Measurements from ENCODE around the gene SYF2.
"Not testable (repeated sequence)": the region's sequence is repeated elsewhere in the genome, so short reads cannot be mapped to it uniquely, and the experiment has no call there.

The SYF2 gene

DNA sequence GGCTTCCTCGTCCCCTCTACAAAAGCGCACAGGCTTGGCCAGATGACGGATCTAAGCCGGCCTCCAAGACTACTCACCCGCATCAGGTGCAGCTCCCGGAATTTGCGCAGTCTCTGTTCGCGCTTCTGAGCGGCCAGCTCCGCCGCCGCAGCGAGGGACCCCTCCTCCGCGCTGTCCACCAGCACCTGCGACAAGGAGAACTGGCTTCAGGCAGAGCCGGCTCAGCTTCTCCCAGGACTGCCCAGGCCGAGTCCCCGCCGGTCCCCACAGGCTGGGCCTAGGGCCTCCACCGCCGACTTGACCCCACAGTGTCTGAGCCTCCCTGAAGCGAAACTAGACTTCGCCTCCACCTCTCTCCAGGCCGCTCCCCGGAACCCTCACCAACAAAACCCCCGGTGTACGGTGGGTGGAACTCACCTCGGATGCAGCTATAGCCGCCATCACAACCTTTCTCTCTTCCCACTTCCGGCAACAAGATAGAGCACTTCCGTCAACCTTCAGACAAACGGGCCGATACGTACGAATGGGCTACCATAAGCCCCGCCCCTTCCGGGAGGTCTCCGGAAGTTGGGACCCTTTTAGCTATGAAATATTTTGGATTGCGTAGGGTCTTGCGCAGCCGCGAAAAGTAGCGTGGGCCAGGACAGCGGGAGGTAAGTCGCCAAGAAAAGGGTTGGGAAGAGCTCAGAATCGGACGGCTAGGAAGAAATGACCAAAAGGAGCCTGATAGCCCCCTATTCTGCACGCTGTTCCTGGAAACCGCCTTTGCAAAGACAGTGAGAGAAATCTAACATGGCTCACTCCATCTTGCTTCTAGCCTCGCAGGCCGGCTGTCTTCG lies at the start of gene SYF2:
Gene SYF2, minus strand, starts transcription at position 476 of the 839 bp plus-strand sequence. Its CDS starts 35 bp downstream, at position 441.
- peak; percentile 95 for DNase-seq (ENCODE audit: low read depth, low spot score)

- not testable (repeated sequence) for DNase-seq (ENCODE audit: low read depth, low spot score)
Observed at GRCh38 chr1:25279693-25280111, 47.4 kb upstream of the SYF2 start.

GRCh38 chr1:25278790-25279189 lies 46.5 kb upstream of the SYF2 start:
- not testable (repeated sequence) for DNase-seq (ENCODE audit: low read depth, low spot score)

GRCh38 chr1:25278358-25278757 lies 46.1 kb upstream of the SYF2 start:
- not testable (repeated sequence) for DNase-seq (ENCODE audit: low read depth, low spot score)

- DNase-seq (ENCODE audit: low read depth, low spot score): not testable (repeated sequence)
Observed at GRCh38 chr1:25277295-25277694, 45.0 kb upstream of the SYF2 start.

DNA sequence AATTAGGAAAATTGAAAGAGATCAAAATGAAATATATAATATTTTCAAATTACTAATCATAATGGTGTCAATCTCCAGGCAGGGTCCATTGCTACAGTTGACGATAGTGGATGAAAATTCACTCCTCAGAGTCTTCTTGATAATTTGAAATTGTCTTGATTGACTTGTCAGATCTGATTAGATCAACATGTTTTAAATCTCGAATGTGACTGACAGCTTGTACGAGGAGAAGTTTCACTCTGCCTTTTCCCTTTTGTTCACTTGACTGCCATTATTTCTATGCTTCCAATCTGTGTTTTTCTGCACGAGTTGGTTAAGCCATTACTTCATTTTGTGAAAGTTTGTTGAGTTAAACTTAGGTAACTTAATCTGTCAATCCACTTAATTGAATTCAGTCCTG lies 43.3 kb upstream of the SYF2 start:
- not testable (repeated sequence) for DNase-seq (ENCODE audit: low read depth, low spot score)

DNA sequence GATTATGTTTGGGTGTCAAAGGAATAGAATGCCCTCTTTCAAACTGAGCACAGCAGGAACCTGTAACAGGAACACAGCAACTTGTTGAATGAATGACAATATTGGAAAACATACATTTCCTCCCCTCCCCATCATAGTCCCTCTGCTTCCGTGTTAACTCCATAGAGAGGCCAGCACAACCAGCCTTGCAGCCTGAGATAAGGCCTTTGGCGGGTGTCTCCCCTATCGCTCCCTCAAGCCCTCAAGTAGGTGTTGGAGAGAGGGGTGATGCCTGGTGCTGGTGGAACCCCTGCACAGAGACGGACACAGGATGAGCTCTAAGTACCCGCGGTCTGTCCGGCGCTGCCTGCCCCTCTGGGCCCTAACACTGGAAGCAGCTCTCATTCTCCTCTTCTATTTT lies 39.9 kb upstream of the SYF2 start, which contains the start of gene RHD:
Gene RHD, plus strand, starts transcription at position 272 of the 400 bp plus-strand sequence. Its CDS starts 39 bp downstream, at position 311.
- DNase-seq (ENCODE audit: low read depth, low spot score): not testable (repeated sequence)

- not testable (repeated sequence) for DNase-seq (ENCODE audit: low read depth, low spot score)
Observed at GRCh38 chr1:25268143-25268760, 36.0 kb upstream of the SYF2 start.

- peak; percentile 92 for DNase-seq (ENCODE audit: low read depth, low spot score)
Observed at GRCh38 chr1:25267288-25268142, 35.2 kb upstream of the SYF2 start.

- DNase-seq (ENCODE audit: low read depth, low spot score): not testable (repeated sequence)
Observed at GRCh38 chr1:25266554-25267287, 34.4 kb upstream of the SYF2 start.

DNA sequence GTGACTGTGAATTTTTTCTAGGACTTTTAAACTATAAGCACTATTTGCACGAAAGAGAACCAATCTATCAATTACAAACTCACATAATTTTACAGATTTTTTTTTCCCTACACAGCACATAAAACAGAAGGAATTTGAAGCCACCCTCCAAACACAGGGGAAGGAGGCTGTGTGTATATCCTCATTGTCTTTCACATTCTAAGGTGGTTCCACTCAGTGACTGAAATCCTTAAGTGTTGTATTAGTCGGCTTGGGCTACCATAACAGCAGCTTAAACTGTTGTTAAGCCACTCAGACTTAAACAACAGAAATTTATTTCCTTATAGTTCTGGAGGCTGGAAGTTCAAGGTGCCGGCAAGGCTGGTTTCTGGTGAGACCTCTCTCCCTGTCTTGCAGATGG lies 28.0 kb upstream of the SYF2 start:
- DNase-seq (ENCODE audit: low read depth, low spot score): not testable (repeated sequence)

- not testable (repeated sequence) for DNase-seq (ENCODE audit: low read depth, low spot score)
Observed at GRCh38 chr1:25259813-25260212, 27.5 kb upstream of the SYF2 start.

- peak; percentile 28 for DNase-seq (ENCODE audit: low read depth, low spot score)
Observed at GRCh38 chr1:25257196-25257595, 24.9 kb upstream of the SYF2 start.

DNA sequence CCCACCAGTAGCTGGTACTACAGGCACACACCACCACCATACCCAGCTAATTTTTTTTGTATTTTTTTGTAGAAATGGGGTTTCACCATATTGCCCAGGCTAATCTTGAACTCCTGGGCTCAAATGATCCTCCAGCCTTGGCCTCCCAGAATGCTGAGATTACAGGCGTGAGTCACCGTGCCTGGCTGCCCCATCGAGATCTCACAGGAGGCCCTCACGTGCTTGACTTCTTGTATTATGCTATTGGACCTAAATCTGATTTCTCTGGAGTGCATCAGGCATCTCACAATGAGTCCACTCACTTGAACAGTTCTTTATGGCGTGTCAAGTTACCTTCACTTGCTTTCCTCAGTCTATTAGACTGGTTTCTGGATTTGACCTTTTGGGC lies 24.3 kb upstream of the SYF2 start:
- DNase-seq (ENCODE audit: low read depth, low spot score): no peak

GRCh38 chr1:25255706-25256577 lies 23.6 kb upstream of the SYF2 start:
- no peak for DNase-seq (ENCODE audit: low read depth, low spot score)

DNA sequence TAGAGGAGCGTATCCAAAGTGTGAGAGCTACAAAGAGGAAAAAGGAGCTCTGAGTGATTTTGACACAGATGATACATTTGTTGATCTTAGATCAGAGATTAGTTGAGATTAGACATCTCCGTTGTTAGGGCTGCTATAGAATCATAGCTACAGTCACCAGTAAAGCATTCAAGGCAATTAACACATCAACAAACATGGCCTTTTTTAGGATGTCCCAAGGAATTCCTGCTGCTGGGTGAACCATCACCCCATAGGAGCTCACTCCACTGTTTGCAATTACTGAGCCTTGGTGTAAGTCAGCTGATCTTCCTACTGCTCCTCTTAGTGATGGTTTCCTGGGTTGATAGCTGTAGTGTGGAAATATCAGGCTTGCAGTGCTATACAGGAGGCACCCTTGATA lies 21.6 kb upstream of the SYF2 start:
- DNase-seq (ENCODE audit: low read depth, low spot score): peak; percentile 32

DNA sequence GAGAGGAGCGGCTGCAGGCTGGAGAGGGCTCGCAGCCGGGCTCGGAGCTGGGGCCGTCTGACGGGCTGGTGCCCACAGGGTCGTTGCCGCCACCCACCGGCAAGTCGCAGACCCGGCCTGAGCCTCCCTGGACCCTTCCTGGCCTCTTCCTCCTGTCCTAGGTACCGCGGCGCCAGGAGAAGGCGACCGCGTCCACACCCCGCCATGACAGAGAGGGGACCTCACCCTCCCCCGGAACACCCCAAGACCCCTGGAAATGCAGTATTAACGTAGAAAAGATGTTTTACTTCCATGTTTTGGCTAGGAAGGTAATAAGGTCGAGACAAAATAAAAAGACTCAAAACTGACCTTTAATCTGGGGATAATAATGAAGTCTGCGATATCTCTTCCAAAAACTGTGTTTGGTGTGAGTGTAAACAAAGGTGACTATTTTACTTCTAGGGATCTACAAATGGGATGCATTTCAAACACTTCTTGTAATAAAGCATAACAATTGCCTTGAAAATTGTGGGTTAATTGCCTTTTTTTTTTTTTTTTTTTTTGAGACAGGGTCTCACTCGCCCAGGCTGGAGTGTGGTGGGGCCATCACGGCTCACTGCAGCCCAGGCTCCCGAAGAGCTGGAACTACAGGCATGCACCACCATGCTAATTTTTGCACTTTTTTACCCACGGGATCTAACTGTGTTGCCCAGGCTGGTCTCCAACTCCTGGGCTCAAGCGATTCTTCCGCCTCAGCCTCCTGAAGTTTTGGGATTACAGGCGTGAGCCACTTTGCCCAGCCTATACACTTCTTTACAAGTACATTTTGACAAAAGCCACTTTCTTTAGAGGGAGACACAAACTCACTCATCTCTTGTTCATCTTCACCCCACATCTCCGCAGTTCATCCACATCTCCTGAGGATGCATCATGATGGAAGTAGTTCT lies 15.8 kb upstream of the SYF2 start:
- no peak for DNase-seq (ENCODE audit: low read depth, low spot score)

GRCh38 chr1:25247024-25247828 lies 14.9 kb upstream of the SYF2 start, which contains the start of gene RSRP1:
TSS of gene RSRP1 (minus strand) at chr1:25247454. CDS start at chr1:25246963, 491 bp downstream.
- DNase-seq (ENCODE audit: low read depth, low spot score): peak; percentile 99
